ENCODE data around the gene PTPRD. TPM values are rescaled to one million over a fixed set of nuclear protein-coding genes. Genes with fewer than 3 reads are reported as not detected.

The PTPRD gene
- total RNA-seq, 1 experiment from 2014 or later, result 32.5 TPM

DNA sequence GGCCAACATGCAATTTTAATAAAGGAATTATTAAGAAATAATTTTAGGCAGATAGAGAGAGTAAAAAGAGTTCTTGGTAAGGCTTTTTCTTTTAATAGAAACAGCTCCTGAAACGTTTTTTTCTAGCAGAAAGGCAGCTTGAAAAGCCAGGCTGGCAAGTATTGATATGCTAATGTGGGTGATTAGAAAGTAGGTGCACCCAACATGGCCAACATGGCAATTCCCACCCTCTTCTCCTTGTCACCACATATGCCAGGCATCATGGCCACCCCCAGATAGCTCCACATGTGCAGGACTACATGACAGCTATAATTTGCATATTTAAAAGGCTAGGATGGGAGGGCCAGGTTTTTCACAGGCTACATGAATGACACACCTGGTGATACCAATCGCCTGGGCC lies 615.2 kb downstream of the PTPRD start:
- Histone ChIP-seq H3K79me1 (ENCODE audit: insufficient read depth, low read depth, low read length, poor library complexity, severe bottlenecking) (no peaks in the 10 kb centered on the region), H2AFZ (ENCODE audit: low read length) (no peak overlapping the region), H3K4me1 (ENCODE audit: insufficient read depth, low read length) (peaks cover 2% of the 10 kb centered on the region; the same call in 1 of the 2 replicates), H4K5ac (ENCODE audit: insufficient read length, low read depth, low read length) (no peak overlapping the region), H3K23ac (ENCODE audit: insufficient read length, low read depth, low read length) (no peak overlapping the region), H2BK5ac (ENCODE audit: insufficient read length, low read length) (no peak overlapping the region), H2BK120ac (ENCODE audit: low read depth, low read length, poor library complexity, severe bottlenecking) (no peak overlapping the region), H3T11ph (ENCODE audit: low read length) (no peak overlapping the region), H3K27me3 (ENCODE audit: insufficient read depth, low read length) (no peaks in the 10 kb centered on the region), H2AK5ac (ENCODE audit: insufficient read length, low read length) (no peak overlapping the region), H3K4ac (ENCODE audit: low read depth, low read length) (no peak overlapping the region), H3K4me2 (ENCODE audit: insufficient read depth, insufficient read length, low read length) (no peak overlapping the region), H4K8ac (replicated peaks; ENCODE audit: insufficient read length, low read depth, low read length) (no peak overlapping the region), H3K23me2 (ENCODE audit: insufficient read length, low read depth, low read length, poor library complexity, severe bottlenecking) (no peaks in the 10 kb centered on the region), H2BK12ac (ENCODE audit: insufficient read length, low read depth, low read length) (no peak overlapping the region), H3K14ac (ENCODE audit: insufficient read depth, low read length) (no peak overlapping the region), H3K79me2 (ENCODE audit: insufficient read depth, low read length) (no peaks in the 10 kb centered on the region), H2BK20ac (ENCODE audit: low read depth, low read length, poor library complexity, severe bottlenecking) (no peak overlapping the region), H3K9ac (ENCODE audit: extremely low read depth, insufficient read length, low read length) (no peak overlapping the region), H3K18ac (ENCODE audit: insufficient read length, low read depth, low read length) (no peak overlapping the region), H4K91ac (ENCODE audit: insufficient read length, low read depth, low read length) (no peak overlapping the region), H3K56ac (ENCODE audit: insufficient read length, low read depth, low read length) (no peak overlapping the region), H3K27ac (ENCODE audit: insufficient read length, low read depth, low read length) (no peak overlapping the region), H2BK15ac (ENCODE audit: low read depth, low read length) (no peak overlapping the region), H3K9me3 (ENCODE audit: control insufficient read depth, low read depth, low read length) (no peaks in the 10 kb centered on the region), H4K20me1 (ENCODE audit: control insufficient read depth, insufficient read depth, insufficient read length) (no peaks in the 10 kb centered on the region)
- no CpG with 5 or more reads among the region's 2 CpGs for WGBS (ENCODE audit: extremely low coverage, insufficient read length, low lambda C conversion rate)
- Mint-ChIP-seq H3K27me3 (ENCODE audit: low read depth) (no peaks in the 10 kb centered on the region), H3K36me3 (ENCODE audit: insufficient read depth in 1 of 3, low read depth in 3 of 3) (peaks cover 0 to 2% (median 0%) of the 10 kb centered on the region in 3 experiments; a peak in 2 of 7 replicates), H3K4me1 (peaks cover 46 to 53% of the 10 kb centered on the region in 2 experiments), H3K27ac (peak overlapping the region in 2 of 3 experiments; percentile 36 to 85; a peak in 2 of 7 replicates), H3K4me3 (no peak overlapping the region), H3K9me3 (no peaks in the 10 kb centered on the region; a peak in 1 of 5 replicates)
- no peak for DNase-seq
- TF ChIP-seq, protein P1, sequence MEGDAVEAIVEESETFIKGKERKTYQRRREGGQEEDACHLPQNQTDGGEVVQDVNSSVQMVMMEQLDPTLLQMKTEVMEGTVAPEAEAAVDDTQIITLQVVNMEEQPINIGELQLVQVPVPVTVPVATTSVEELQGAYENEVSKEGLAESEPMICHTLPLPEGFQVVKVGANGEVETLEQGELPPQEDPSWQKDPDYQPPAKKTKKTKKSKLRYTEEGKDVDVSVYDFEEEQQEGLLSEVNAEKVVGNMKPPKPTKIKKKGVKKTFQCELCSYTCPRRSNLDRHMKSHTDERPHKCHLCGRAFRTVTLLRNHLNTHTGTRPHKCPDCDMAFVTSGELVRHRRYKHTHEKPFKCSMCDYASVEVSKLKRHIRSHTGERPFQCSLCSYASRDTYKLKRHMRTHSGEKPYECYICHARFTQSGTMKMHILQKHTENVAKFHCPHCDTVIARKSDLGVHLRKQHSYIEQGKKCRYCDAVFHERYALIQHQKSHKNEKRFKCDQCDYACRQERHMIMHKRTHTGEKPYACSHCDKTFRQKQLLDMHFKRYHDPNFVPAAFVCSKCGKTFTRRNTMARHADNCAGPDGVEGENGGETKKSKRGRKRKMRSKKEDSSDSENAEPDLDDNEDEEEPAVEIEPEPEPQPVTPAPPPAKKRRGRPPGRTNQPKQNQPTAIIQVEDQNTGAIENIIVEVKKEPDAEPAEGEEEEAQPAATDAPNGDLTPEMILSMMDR (conservative IDR thresholded peaks at IDR 0.05), result no peak

Measured in H9 (cell line).